PFSK-1 (cell line): ENCODE measurements around the gene ENPP1.

Experiments used
- FOXP2 ChIP-seq: optimal IDR thresholded peaks from 2 replicates; pipeline ENCODE3; 2011; ENCODE audit warnings: borderline replicate concordance, control low read depth, inconsistent platforms; ENCODE audit not compliant: insufficient read depth; ENCODE audit errors: extremely low read length, extremely low read depth
- POLR2AphosphoS5 ChIP-seq: IDR thresholded peaks from 2 replicates; pipeline ENCODE4 v1.6.1; 2012; ENCODE audit warnings: low read depth, mild to moderate bottlenecking, control low read depth, low read length, moderate library complexity
- REST ChIP-seq, 2 experiments: IDR thresholded peaks; 2 replicates each; pipeline versions ENCODE4 v1.6.1 to v1.8.0; 2011 to 2012; ENCODE audit warnings: low read depth in 2 of 2, low read length in 2 of 2, control low read depth in 1 of 2, inconsistent platforms in 1 of 2, mild to moderate bottlenecking in 1 of 2, moderate library complexity in 1 of 2; ENCODE audit not compliant: insufficient read depth in 1 of 2
- SIN3A ChIP-seq: IDR thresholded peaks from 2 replicates; pipeline ENCODE4 v1.6.1; 2012; ENCODE audit warnings: mild to moderate bottlenecking, low read length, moderate library complexity, borderline replicate concordance; ENCODE audit not compliant: insufficient read depth
- TAF1 ChIP-seq: IDR thresholded peaks from 2 replicates; pipeline ENCODE4 v1.6.1; 2012; ENCODE audit warnings: low read length, control low read depth, borderline replicate concordance; ENCODE audit not compliant: insufficient read depth

GRCh38 chr6:131839388-131839787 is 31.6 kb downstream of the ENPP1 start:
- TF ChIP-seq POLR2AphosphoS5 (no peak), REST (IDR thresholded peaks at IDR 0.05; ENCODE audit: insufficient read depth in 1 of 2, low read depth in 2 of 2, low read length in 2 of 2) (no peak), SIN3A (no peak), FOXP2 (no peak), TAF1 (no peak)
